ENCODE results near the gene SMPD1. TPM values are rescaled to one million over a fixed set of nuclear protein-coding genes. Genes with fewer than 3 reads are reported as not detected.

Gene SMPD1
- total and polyA plus RNA-seq, 2 donors (not counting 1 experiment from before 2014, with no cell fraction given): 18.3 to 30.7 TPM

- Histone ChIP-seq H4K20me1 (ENCODE audit: control insufficient read depth, insufficient read depth, low read length, poor library complexity, severe bottlenecking) (no peaks in the 10 kb centered on the region), H2AFZ (ENCODE audit: insufficient read depth, low read depth, low read length, poor library complexity, severe bottlenecking) (no peak overlapping the region), H3K36me3 (replicated peaks in 1 of 2; ENCODE audit: control extremely low read depth in 1 of 2, control insufficient read depth in 1 of 2, extremely low read depth in 1 of 2, insufficient read depth in 2 of 2, low read length in 1 of 2) (no peaks in the 10 kb centered on the region), H3K79me2 (ENCODE audit: control insufficient read depth, insufficient read depth, low read length) (no peaks in the 10 kb centered on the region), H3K4me1 (ENCODE audit: control insufficient read depth in 2 of 2, insufficient read depth in 2 of 2, low read length in 2 of 2) (peaks cover 16 to 23% of the 10 kb centered on the region in 2 donors), H3K9me3 (ENCODE audit: control extremely low read depth in 1 of 3, control insufficient read depth in 2 of 3, insufficient read depth in 1 of 3, low read length in 2 of 3) (no peaks in the 10 kb centered on the region), H3K4me2 (replicated peaks; ENCODE audit: low read depth, low read length, poor library complexity, severe bottlenecking) (no peak overlapping the region), H3K9ac (ENCODE audit: low read length) (no peak overlapping the region), H3K4me3 (ENCODE audit: control extremely low read depth in 1 of 5, extremely low read depth in 1 of 5, insufficient read depth in 1 of 5, low read depth in 2 of 5, low read length in 4 of 5) (no peak overlapping the region), H3K27ac (ENCODE audit: low read length in 2 of 2) (no peak overlapping the region), H3K27me3 (replicated peaks in 1 of 4; ENCODE audit: control extremely low read depth in 1 of 4, control insufficient read depth in 3 of 4, insufficient read depth in 4 of 4, low read length in 3 of 4) (no peaks in the 10 kb centered on the region)
- H3K4me1 Mint-ChIP-seq: peaks cover 12% of the 10 kb centered on the region
- ChIA-PET POLR2A (no interaction called here), CTCF (interaction anchor here (1.7 to 2.6 kb wide), 3 partner anchors 9 to 55 kb away, joined by 8 to 12 read pairs (median 9); no protein-coding TSS in a partner anchor)
- DNase-seq (no peak), ATAC-seq (ENCODE audit: low read depth) (no peak)
- WGBS (ENCODE audit: insufficient coverage): no CpG with 5 or more reads among the region's 5 CpGs
- H3K27me3 Mint-ChIP-seq: no peaks in the 10 kb centered on the region
- no peaks in the 10 kb centered on the region for H3K9me3 Mint-ChIP-seq (ENCODE audit: insufficient read depth)
- H3K4me3 Mint-ChIP-seq: no peak overlapping the region
- intact Hi-C loops (cut with micrococcal nuclease): no loop called here
- H3K27ac Mint-ChIP-seq: no peak overlapping the region
- TF ChIP-seq EZH2 (IDR thresholded peaks at IDR 0.05; ENCODE audit: borderline replicate concordance, insufficient read depth, low read depth, low read length, poor library complexity, severe bottlenecking) (no peak), CTCF (IDR thresholded peaks at IDR 0.05) (no peak)
These were observed 43.9 kb downstream of the SMPD1 start for GRCh38 chr11:6433998-6434660.

GRCh38 chr11:6437423-6437822, 47.1 kb downstream of the SMPD1 start:
- no peak overlapping the region for H2AFZ ChIP-seq (ENCODE audit: insufficient read depth, low read depth, low read length, poor library complexity, severe bottlenecking)
- TF ChIP-seq EZH2 (IDR thresholded peaks at IDR 0.05; ENCODE audit: borderline replicate concordance, insufficient read depth, low read depth, low read length, poor library complexity, severe bottlenecking) (no peak), CTCF (IDR thresholded peaks at IDR 0.05) (no peak)
- no peaks in the 10 kb centered on the region for H3K79me2 ChIP-seq (ENCODE audit: control insufficient read depth, insufficient read depth, low read length)
- no peak overlapping the region for H3K4me3 Mint-ChIP-seq
- no peaks in the 10 kb centered on the region for H3K27me3 ChIP-seq (replicated peaks in 1 of 4; ENCODE audit: control extremely low read depth in 1 of 4, control insufficient read depth in 3 of 4, insufficient read depth in 4 of 4, low read length in 3 of 4)
- 97% methylated on average over 12 of the region's 12 CpGs for WGBS (ENCODE audit: insufficient coverage)
- no peak for ATAC-seq (ENCODE audit: low read depth)
- peaks cover 12% of the 10 kb centered on the region for H3K4me1 Mint-ChIP-seq
- no peaks in the 10 kb centered on the region for H3K9me3 Mint-ChIP-seq (ENCODE audit: insufficient read depth)
- ChIA-PET POLR2A (no interaction called here), CTCF (interaction anchor here (0.6 to 14.4 kb wide), 4 partner anchors 11 to 58 kb away, joined by 3 to 536 read pairs (median 3); no protein-coding TSS in a partner anchor)
- H3K9me3 ChIP-seq (ENCODE audit: control extremely low read depth in 1 of 3, control insufficient read depth in 2 of 3, insufficient read depth in 1 of 3, low read length in 2 of 3): no peaks in the 10 kb centered on the region
- peaks cover 16 to 23% of the 10 kb centered on the region in 2 donors for H3K4me1 ChIP-seq (ENCODE audit: control insufficient read depth in 2 of 2, insufficient read depth in 2 of 2, low read length in 2 of 2)
- no peaks in the 10 kb centered on the region for H3K36me3 ChIP-seq (replicated peaks in 1 of 2; ENCODE audit: control extremely low read depth in 1 of 2, control insufficient read depth in 1 of 2, extremely low read depth in 1 of 2, insufficient read depth in 2 of 2, low read length in 1 of 2)
- intact Hi-C loops (cut with micrococcal nuclease): no loop called here
- H3K27me3 Mint-ChIP-seq: no peaks in the 10 kb centered on the region
- no peak overlapping the region for H3K9ac ChIP-seq (ENCODE audit: low read length)
- H3K27ac Mint-ChIP-seq: no peak overlapping the region
- no peak overlapping the region for H3K27ac ChIP-seq (ENCODE audit: low read length in 2 of 2)
- no peak overlapping the region for H3K4me3 ChIP-seq (ENCODE audit: control extremely low read depth in 1 of 5, extremely low read depth in 1 of 5, insufficient read depth in 1 of 5, low read depth in 2 of 5, low read length in 4 of 5)
- no peak for DNase-seq
- no peaks in the 10 kb centered on the region for H4K20me1 ChIP-seq (ENCODE audit: control insufficient read depth, insufficient read depth, low read length, poor library complexity, severe bottlenecking)
- H3K4me2 ChIP-seq (replicated peaks; ENCODE audit: low read depth, low read length, poor library complexity, severe bottlenecking): no peak overlapping the region

Data from B cell (primary cell).